Body of pancreas (tissue), 4 donors: ENCODE data around the gene SP9.

ENCODE experiments used
- CTCF ChIP-seq, 7 experiments: fragments of 450-650 bp in 4 of 7; fragments of 200-600 bp in 3 of 7; sonication (generic) in 3 of 7; IDR thresholded peaks; one replicate each; pipeline ENCODE4 v1.5.1; 2016 to 2019; ENCODE audit warnings: antibody characterized with exemption in 7 of 7
- POLR2A ChIP-seq, 3 donors: fragments of 450-650 bp; IDR thresholded peaks; one replicate each; pipeline ENCODE4 v1.6.1; 2016; ENCODE audit warnings: antibody characterized with exemption in 3 of 3, mild to moderate bottlenecking in 2 of 3

- TF ChIP-seq POLR2A (IDR thresholded peaks at IDR 0.05) (no peak), CTCF (IDR thresholded peaks at IDR 0.05) (peak; percentile 90 to 99 (median 96))
These were observed 6.7 kb downstream of the SP9 start for GRCh38 chr2:174341293-174341994.
